ENCODE measurements around the gene CSMD2. TPM values are rescaled to one million over a fixed set of nuclear protein-coding genes. Genes with fewer than 3 reads are reported as not detected.

The CSMD2 gene
- total RNA-seq, 1 donor from 2014 or later, result 0.55 TPM

GRCh38 chr1:33696962-33697361 lies 468.1 kb downstream of the CSMD2 start:
- Mint-ChIP-seq H3K36me3 (ENCODE audit: low read depth) (no peaks in the 10 kb centered on the region), H3K27ac (ENCODE audit: unreplicated experiment) (no peak overlapping the region), H3K27me3 (ENCODE audit: low read depth) (peaks cover 7% of the 10 kb centered on the region), H3K4me3 (ENCODE audit: unreplicated experiment) (no peak overlapping the region), H3K9me3 (ENCODE audit: low read depth) (no peaks in the 10 kb centered on the region), H3K4me1 (ENCODE audit: low read depth) (no peaks in the 10 kb centered on the region)
- no peak for TF ChIP-seq CTCF (IDR thresholded peaks at IDR 0.05)
- no peak for DNase-seq (ENCODE audit: low spot score)

GRCh38 chr1:33696311-33696710 lies 468.7 kb downstream of the CSMD2 start:
- no peak overlapping the region for H3K27ac Mint-ChIP-seq (ENCODE audit: unreplicated experiment)
- H3K27me3 Mint-ChIP-seq (ENCODE audit: low read depth), result peaks cover 7% of the 10 kb centered on the region
- no peaks in the 10 kb centered on the region for H3K9me3 Mint-ChIP-seq (ENCODE audit: low read depth)
- no peak for TF ChIP-seq CTCF (IDR thresholded peaks at IDR 0.05)
- H3K36me3 Mint-ChIP-seq (ENCODE audit: low read depth), result no peaks in the 10 kb centered on the region
- H3K4me1 Mint-ChIP-seq (ENCODE audit: low read depth), result no peaks in the 10 kb centered on the region
- H3K4me3 Mint-ChIP-seq (ENCODE audit: unreplicated experiment), result no peak overlapping the region
- no peak for DNase-seq (ENCODE audit: low spot score)

- TF ChIP-seq CTCF (IDR thresholded peaks at IDR 0.05), result no peak
- no peaks in the 10 kb centered on the region for H3K9me3 Mint-ChIP-seq (ENCODE audit: low read depth)
- H3K4me1 Mint-ChIP-seq (ENCODE audit: low read depth), result no peaks in the 10 kb centered on the region
- H3K27ac Mint-ChIP-seq (ENCODE audit: unreplicated experiment), result no peak overlapping the region
- DNase-seq (ENCODE audit: low spot score), result no peak
- H3K27me3 Mint-ChIP-seq (ENCODE audit: low read depth), result peaks cover 23% of the 10 kb centered on the region
- no peaks in the 10 kb centered on the region for H3K36me3 Mint-ChIP-seq (ENCODE audit: low read depth)
- no peak overlapping the region for H3K4me3 Mint-ChIP-seq (ENCODE audit: unreplicated experiment)
Measured at GRCh38 chr1:33692206-33693188, 472.5 kb downstream of the CSMD2 start.

GRCh38 chr1:33687000-33687399 lies 478.0 kb downstream of the CSMD2 start:
- TF ChIP-seq CTCF (IDR thresholded peaks at IDR 0.05), result no peak
- peaks cover 22% of the 10 kb centered on the region for H3K27me3 Mint-ChIP-seq (ENCODE audit: low read depth)
- H3K36me3 Mint-ChIP-seq (ENCODE audit: low read depth), result no peaks in the 10 kb centered on the region
- H3K9me3 Mint-ChIP-seq (ENCODE audit: low read depth), result peaks cover 6% of the 10 kb centered on the region
- DNase-seq (ENCODE audit: low spot score), result no peak
- H3K27ac Mint-ChIP-seq (ENCODE audit: unreplicated experiment), result no peak overlapping the region
- no peaks in the 10 kb centered on the region for H3K4me1 Mint-ChIP-seq (ENCODE audit: low read depth)
- no peak overlapping the region for H3K4me3 Mint-ChIP-seq (ENCODE audit: unreplicated experiment)

GRCh38 chr1:33686551-33686950 lies 478.5 kb downstream of the CSMD2 start:
- TF ChIP-seq CTCF (IDR thresholded peaks at IDR 0.05), result no peak
- Mint-ChIP-seq H3K27ac (ENCODE audit: unreplicated experiment) (no peak overlapping the region), H3K9me3 (ENCODE audit: low read depth) (peaks cover 6% of the 10 kb centered on the region), H3K4me3 (ENCODE audit: unreplicated experiment) (no peak overlapping the region), H3K4me1 (ENCODE audit: low read depth) (no peaks in the 10 kb centered on the region), H3K27me3 (ENCODE audit: low read depth) (peaks cover 22% of the 10 kb centered on the region), H3K36me3 (ENCODE audit: low read depth) (no peaks in the 10 kb centered on the region)
- no peak for DNase-seq (ENCODE audit: low spot score)
